Kidney glomerular epithelial cell (primary cell): ENCODE data around the gene CARNS1.
"Not testable (repeated sequence)": the region's sequence is repeated elsewhere in the genome, so short reads cannot be mapped to it uniquely, and the experiment has no call there.

Experiments used
- DNase-seq: peaks from one replicate; lab custom pipeline; 2025; lab: John Stamatoyannopoulos, UW

The CARNS1 gene

DNA sequence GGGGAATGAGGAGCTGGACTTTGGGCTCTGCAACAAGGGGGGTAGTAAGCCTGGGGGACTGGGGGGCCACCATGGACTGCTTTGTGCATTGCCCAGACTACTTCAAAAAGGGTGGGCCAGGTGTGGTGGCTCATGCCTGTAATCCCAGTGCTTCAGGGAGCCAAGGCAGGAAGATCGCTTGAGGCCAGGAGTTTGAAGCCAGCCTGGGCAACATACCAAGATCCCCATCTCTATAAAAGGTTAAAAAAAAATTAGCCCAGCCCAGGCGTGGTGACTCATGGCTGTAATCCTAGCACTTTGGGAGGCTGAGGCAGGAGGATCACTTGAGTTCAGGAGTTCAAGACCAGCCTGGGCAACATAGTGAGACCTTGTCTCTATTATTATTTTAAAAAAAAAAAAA, 50.1 kb downstream of the CARNS1 start:
- not testable (repeated sequence) for DNase-seq

DNA sequence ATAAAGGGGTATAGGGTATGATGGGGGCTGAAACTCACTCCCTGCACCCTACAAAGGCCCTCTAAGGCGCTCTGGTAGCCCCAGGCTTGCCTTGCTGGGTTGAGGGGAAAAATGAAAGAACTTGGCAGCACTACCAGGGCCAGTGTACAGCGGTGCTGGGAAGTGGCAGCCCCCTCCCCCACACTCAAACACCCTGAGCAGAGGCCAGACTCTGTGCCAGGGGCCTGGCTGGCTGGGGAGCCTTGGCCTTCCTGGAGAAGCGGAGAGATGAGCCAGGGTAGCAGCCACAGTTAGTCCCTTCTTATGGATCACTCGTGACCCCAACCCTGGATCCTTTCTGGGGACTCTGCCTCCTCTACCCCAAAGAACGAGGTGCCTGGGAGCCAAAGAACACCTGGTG, 50.9 kb downstream of the CARNS1 start:
- DNase-seq, result no peak

DNA sequence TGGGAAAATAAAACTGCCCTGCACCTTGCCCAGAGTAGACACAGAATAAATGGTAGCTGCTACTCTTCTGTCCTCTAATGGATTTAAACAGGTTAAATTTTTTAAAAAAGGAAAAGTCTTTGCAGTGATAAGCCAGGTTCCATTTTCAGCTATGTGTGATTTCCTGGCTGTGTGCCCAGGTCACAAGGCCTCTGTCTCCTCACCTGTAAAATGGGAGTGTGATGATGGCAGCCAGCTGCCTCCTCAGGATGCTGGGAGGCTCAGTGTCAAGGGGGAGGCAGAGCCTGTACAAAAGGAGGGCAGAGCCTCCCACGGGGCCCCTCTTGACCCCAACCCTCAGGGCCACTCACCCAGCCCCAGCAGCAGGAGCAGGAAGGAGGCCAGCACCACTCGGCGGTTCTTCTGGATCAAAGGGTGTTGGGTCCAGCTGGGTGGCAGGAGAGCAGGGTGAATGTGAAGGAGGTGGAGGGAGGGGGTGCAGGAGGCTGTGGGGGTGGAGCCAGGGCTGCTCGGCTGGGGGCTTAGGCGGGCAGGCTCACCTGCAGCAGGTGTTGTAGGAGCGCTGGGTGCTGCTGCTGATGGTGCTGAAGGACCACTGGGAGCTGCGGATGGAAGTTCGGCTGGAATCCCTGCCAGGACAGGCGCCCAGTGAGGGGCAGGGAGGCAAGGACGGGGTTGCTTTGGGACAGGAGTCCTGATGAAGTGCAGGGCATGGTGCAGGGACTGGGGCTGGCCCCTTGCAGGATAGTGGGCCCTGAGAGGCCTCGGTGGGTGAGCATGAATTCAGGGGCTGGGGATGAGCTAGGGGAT, 51.7 kb downstream of the CARNS1 start:
- DNase-seq, result no peak

DNA sequence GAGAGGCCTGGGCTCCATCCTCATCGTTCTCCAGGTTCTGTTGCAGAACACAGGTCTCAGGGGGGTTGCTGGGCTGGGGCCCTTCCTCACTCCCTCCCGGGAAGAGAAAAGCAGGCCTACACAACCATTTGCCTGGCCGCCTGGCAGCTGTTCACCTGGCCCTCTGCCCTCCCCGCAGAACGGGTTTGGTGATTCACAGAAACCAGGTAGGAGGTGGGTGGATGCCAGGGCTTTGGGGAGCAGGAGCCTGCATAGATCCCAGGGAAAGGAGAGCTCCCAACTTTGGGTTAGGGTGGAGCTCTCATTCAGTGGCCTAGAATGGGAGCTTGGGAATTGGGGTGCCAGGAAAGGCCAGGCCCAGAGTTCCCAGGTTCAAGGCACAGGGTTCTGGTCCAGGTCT, 52.6 kb downstream of the CARNS1 start:
- no peak for DNase-seq

DNA sequence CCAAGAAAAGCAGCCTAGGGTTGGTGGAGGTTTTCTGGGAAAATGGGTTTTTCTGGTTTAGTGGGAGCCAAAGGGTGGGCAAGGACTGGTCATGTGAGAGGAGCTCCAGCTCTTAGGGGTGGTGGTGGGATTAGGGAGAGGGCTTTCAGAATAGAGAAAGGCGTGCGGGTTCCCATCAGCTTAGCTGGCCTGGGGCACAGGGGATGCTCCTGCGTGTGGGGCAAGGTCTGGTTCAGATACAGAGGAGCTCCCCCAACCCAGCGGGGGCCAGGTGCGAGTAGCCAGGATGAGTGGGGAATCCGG, 52.9 kb downstream of the CARNS1 start:
- DNase-seq, result no peak

DNA sequence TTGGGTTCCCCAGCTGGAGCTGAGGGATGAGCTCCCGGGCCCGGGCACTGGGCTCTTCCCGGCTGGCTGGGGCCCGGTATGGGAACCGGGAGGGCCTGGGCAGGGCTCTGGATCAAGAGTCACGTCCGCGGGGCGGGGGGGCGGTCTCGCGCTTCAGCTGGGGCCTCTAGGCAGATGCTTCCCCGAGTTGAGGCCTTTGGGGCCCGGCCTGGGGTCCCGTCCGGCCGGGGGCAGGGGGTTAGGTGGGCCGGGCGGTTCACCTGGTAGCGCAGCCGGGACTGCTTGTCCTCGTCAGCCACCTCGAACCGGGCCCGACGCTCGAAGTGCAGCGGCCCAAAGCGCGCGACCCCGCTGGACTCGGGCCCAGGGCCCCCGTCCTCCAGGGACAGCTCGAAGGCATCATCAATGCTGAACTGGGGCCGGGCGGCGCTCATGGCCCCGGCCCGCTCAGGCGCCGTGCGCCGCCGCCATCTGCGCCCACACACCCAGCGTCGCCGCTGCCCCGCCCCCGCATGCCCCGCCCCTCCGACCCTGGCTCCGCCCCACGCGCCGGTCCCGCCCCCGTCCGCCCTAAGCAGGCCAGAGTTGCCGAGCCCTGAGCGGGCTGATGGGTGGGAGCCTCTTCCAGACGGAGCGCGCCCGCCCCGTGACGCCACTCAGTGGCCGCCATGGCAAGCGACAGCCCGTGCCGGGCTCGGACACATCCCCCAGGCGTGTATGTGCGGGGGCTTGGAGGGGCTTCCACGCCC, 53.5 kb downstream of the CARNS1 start, which contains the start of gene TMEM134:
Gene TMEM134 (minus strand): TSS at position 493 of the 749 bp plus-strand sequence. CDS start 59 bp downstream, at position 434.
- DNase-seq, result peak; percentile 73

DNA sequence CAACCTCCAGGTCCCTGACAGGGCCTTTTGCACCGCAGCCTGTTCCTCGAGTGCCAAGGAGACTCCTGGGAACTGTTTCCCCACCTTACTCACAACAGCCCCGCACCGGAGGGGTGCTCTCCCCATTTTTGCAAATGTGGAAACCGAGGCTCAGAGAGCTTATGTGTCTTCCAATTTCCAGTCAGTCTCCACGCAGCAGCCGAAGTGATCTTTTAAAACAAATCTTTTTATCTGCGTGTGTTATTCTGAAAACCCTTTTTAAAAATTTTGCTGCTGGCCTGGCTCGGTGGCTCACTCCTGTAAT, 54.0 kb downstream of the CARNS1 start:
- DNase-seq, result no peak

DNA sequence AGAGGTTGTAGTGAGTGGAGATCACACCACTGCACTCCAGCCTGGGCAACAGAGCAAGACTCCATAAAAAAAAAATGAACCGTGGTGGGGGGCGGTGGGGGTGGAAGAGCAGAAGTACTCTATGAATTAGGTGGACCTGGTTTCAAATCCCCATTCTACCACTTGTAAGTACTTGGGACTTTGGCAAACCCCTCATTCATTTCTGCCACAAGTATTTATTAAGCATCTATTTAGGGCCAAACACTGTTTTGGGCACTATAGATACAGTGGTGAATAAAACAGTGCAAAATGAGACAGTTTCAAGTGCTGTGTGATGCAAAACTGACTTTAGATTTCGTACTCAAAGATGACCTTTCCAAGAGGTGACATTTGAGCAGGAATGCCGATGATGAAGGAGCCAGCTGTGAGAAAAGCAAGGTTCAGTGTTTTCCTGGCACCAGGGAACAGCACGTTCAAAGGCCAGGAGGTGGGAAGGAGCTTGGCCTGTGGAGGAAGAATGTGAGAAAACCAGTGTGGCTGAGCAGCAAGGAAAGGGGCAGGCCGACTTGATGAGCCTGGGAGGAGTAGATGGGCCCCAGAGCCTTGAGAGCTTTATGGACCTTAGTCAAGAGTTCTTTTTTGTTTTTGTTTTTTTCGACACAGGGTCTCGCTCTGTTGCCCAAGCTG, 55.0 kb downstream of the CARNS1 start:
- no peak for DNase-seq

DNA sequence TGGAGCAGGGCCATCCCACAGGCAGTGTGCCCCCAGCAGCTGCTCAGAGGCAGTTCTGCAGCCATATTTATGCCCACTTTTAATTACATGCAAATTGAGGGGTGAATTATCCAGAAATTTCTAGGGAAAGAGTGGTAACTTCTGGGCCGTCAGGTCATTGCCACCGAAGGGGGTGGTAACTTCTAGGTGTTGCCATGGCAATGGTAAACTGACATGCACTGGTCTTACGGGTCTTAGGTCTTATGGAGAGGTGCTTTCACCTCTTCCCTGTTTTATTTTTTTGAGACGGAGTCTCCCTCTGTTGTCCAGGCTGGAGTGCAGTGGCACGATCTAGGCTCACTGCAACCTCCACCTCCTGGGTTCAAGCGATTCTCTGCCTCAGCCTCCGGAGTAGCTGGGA, 57.4 kb downstream of the CARNS1 start:
- DNase-seq, result no peak
